ENCODE results near the gene PLK3.
"Not testable (repeated sequence)": the region's sequence is repeated elsewhere in the genome, so short reads cannot be mapped to it uniquely, and the experiment has no call there.

PLK3 gene

GRCh38 chr1:44787506-44787905 is 12.7 kb upstream of the PLK3 start:
- DNase-seq, result no peak

- no peak for DNase-seq
These were observed 11.9 kb upstream of the PLK3 start, which contains the start of gene BEST4 for GRCh38 chr1:44788120-44788860. BEST4 (minus strand) TSS chr1:44788170; CDS start chr1:44787705, 465 bp downstream.

GRCh38 chr1:44790968-44791801 is 9.0 kb upstream of the PLK3 start:
- no peak for DNase-seq

GRCh38 chr1:44792736-44793502 is 7.3 kb upstream of the PLK3 start:
- DNase-seq, result no peak

GRCh38 chr1:44797886-44798285 is 2.3 kb upstream of the PLK3 start:
- not testable (repeated sequence) for DNase-seq

- DNase-seq, result no peak
These were observed 1.5 kb upstream of the PLK3 start for GRCh38 chr1:44798481-44799365.

- DNase-seq, result peak in 3 of 4 experiments; percentile 33 to 47 (median 42)
These were observed 1.5 kb downstream of the PLK3 start for GRCh38 chr1:44801491-44802305.

- DNase-seq, result peak in 3 of 4 experiments; percentile 35 to 49 (median 41)
These were observed 2.3 kb downstream of the PLK3 start for GRCh38 chr1:44802306-44803061.

GRCh38 chr1:44803062-44803311 is 2.8 kb downstream of the PLK3 start:
- DNase-seq, result no peak

GRCh38 chr1:44803312-44804095 is 3.3 kb downstream of the PLK3 start:
- DNase-seq, result peak in 1 of 4 experiments; percentile 18

- DNase-seq, result no peak
These were observed 5.3 kb downstream of the PLK3 start for GRCh38 chr1:44805311-44806024.

- no peak for DNase-seq
These were observed 6.0 kb downstream of the PLK3 start for GRCh38 chr1:44806025-44806703.

- no peak for DNase-seq
These were observed 6.7 kb downstream of the PLK3 start, which contains the start of gene DYNLT4 for GRCh38 chr1:44806704-44807363. DYNLT4 (minus strand) TSS chr1:44807351; CDS start chr1:44806668, 683 bp downstream.

- peak; percentile 98 to 99 (median 99) for DNase-seq
These were observed 7.3 kb downstream of the PLK3 start for GRCh38 chr1:44807364-44808062.

- peak in 2 of 4 experiments; percentile 83 to 86 for DNase-seq
These were observed 8.1 kb downstream of the PLK3 start, which contains the start of gene BTBD19 for GRCh38 chr1:44808063-44808937. BTBD19 (plus strand) TSS chr1:44808523; CDS start chr1:44808821, 298 bp downstream.

Measured in suppressor macrophage (primary cell).